Bronchial epithelial cell (primary cell): ENCODE results near the gene TANC1. TPM values are rescaled to one million over a fixed set of nuclear protein-coding genes. Genes with fewer than 3 reads are reported as not detected.

Experiments used
- DNase-seq: peaks from one replicate; pipeline ENCODE4 v3.0.0-alpha.2; 2010; ENCODE audit warnings: low read depth
- FAIRE-seq: peaks from 2 replicates; lab custom pipeline; 2011; peaks lifted over from hg19 to GRCh38; lab: Jason Lieb, UNC
- H3K27me3 ChIP-seq: 2 replicates; pipeline ENCODE4 v1.5.1; 2011; ENCODE audit warnings: low read length; ENCODE audit not compliant: control insufficient read depth, insufficient read depth
- H3K36me3 ChIP-seq: 2 replicates; pipeline ENCODE4 v1.5.1; 2011; ENCODE audit warnings: low read length; ENCODE audit not compliant: control insufficient read depth, insufficient read depth
- H3K4me3 ChIP-seq: 2 replicates; pipeline ENCODE4 v1.5.1; 2011; ENCODE audit warnings: mild to moderate bottlenecking, low read depth, low read length, control low read depth
- CTCF ChIP-seq: IDR thresholded peaks from 2 replicates; pipeline ENCODE4 v1.5.1; 2011; ENCODE audit warnings: mild to moderate bottlenecking, moderate library complexity, low read length, control low read depth, inconsistent platforms; ENCODE audit not compliant: insufficient read depth, severe bottlenecking
- total RNA-seq: library from RNA; depleted of rRNA; stranded (reverse); fragments of >200 nt; gene quantifications from 2 replicates; pipeline ENCODE4 v1.2.1, GENCODE V29; 2014

Gene TANC1
- total RNA-seq, 1 donor from 2014 or later, result 29.5 TPM

GRCh38 chr2:159169187-159169586 lies 200.7 kb downstream of the TANC1 start:
- no peaks in the 10 kb centered on the region for H3K27me3 ChIP-seq
- H3K4me3 ChIP-seq, result no peak overlapping the region
- DNase-seq (no peak), FAIRE-seq (no peak)
- no peak for TF ChIP-seq CTCF
- peaks cover 27% of the 10 kb centered on the region for H3K36me3 ChIP-seq

- FAIRE-seq (no peak), DNase-seq (no peak)
- Histone ChIP-seq H3K27me3 (no peaks in the 10 kb centered on the region), H3K36me3 (peaks cover 23% of the 10 kb centered on the region), H3K4me3 (no peak overlapping the region)
- TF ChIP-seq CTCF, result no peak
These were observed 204.0 kb downstream of the TANC1 start for GRCh38 chr2:159172403-159172802.

GRCh38 chr2:159174759-159175158 lies 206.3 kb downstream of the TANC1 start:
- TF ChIP-seq CTCF, result no peak
- Histone ChIP-seq H3K27me3 (no peaks in the 10 kb centered on the region), H3K36me3 (peaks cover 33% of the 10 kb centered on the region), H3K4me3 (no peak overlapping the region)
- DNase-seq (no peak), FAIRE-seq (no peak)

GRCh38 chr2:159175182-159175581 lies 206.7 kb downstream of the TANC1 start:
- TF ChIP-seq CTCF, result no peak
- Histone ChIP-seq H3K4me3 (no peak overlapping the region), H3K27me3 (no peaks in the 10 kb centered on the region), H3K36me3 (peaks cover 33% of the 10 kb centered on the region)
- FAIRE-seq (no peak), DNase-seq (no peak)

GRCh38 chr2:159175927-159176326 lies 207.5 kb downstream of the TANC1 start:
- Histone ChIP-seq H3K4me3 (no peak overlapping the region), H3K27me3 (no peaks in the 10 kb centered on the region), H3K36me3 (peaks cover 28% of the 10 kb centered on the region)
- no peak for DNase-seq
- TF ChIP-seq CTCF, result no peak
- no peak for FAIRE-seq

- FAIRE-seq (no peak), DNase-seq (no peak)
- no peak for TF ChIP-seq CTCF
- no peak overlapping the region for H3K4me3 ChIP-seq
- H3K36me3 ChIP-seq, result peaks cover 27% of the 10 kb centered on the region
- H3K27me3 ChIP-seq, result no peaks in the 10 kb centered on the region
These were observed 208.1 kb downstream of the TANC1 start for GRCh38 chr2:159176555-159176954.
